ENCODE data around the gene SRP68. TPM values are rescaled to one million over a fixed set of nuclear protein-coding genes. Genes with fewer than 3 reads are reported as not detected.

SRP68 gene
- total RNA-seq, 1 experiment from 2014 or later: 113 TPM

DNA sequence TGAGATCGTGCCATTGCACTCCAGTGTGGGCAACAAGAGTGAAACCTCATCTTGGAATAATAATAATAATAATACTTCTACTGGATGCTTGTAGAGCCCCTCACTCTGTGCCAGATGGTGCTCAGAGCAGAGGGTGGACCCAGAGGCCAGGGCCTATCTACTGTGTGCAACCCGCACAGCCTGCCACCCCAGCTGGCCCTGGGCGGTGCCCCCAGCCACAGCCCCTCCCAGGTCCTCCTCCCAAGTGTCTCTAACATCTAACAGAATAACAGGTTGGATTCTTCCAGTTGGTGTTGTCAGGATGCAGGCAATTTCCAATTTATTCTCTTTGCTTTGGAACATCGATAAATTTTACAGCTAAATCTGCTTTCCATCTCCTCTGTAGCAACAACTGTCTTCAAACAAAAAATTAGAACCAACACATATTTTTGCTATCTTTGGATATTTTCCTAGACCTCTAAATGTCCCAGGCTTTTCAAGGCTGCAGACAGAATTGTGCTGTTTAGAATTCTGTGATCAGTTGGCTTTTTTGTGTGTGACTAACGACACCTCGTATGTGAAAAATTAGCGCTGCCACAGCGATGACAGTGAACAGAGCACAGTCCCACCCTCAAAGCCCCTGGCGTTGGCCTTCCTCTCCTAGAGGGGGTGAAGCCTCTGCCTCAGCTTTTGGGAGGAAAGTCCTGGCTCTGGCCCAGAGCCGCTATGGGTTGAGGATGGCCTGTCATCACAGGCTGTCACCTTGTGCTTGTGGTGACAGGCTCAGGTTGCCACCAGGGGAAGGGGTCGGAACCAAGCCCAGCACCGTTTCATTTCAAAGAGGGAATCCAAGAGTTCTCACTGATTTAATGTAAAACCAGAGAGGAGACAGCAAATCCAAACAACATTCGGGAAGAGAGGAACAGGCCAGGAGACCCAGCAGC is 37.6 kb downstream of the SRP68 start:
- H3K27ac Mint-ChIP-seq (ENCODE audit: unreplicated experiment): no peak overlapping the region
- Histone ChIP-seq H3K27me3 (replicated peaks; ENCODE audit: control insufficient read depth, insufficient read depth, low read length) (no peaks in the 10 kb centered on the region), H3K4me1 (peaks cover 4% of the 10 kb centered on the region), H3K9me3 (peaks cover 3% of the 10 kb centered on the region), H3K36me3 (ENCODE audit: control insufficient read depth, insufficient read depth, low read length) (peaks cover 2% of the 10 kb centered on the region; the same call in 1 of the 2 replicates), H3K4me3 (ENCODE audit: low read depth, low read length) (no peak overlapping the region)
- ChIA-PET CTCF (interaction anchor here (1.4 kb wide), 1 partner anchor 107 kb away, joined by 3 read pairs; no protein-coding TSS in a partner anchor), POLR2A (no interaction called here)
- DNase-seq: no peak
- TF ChIP-seq, protein P1, sequence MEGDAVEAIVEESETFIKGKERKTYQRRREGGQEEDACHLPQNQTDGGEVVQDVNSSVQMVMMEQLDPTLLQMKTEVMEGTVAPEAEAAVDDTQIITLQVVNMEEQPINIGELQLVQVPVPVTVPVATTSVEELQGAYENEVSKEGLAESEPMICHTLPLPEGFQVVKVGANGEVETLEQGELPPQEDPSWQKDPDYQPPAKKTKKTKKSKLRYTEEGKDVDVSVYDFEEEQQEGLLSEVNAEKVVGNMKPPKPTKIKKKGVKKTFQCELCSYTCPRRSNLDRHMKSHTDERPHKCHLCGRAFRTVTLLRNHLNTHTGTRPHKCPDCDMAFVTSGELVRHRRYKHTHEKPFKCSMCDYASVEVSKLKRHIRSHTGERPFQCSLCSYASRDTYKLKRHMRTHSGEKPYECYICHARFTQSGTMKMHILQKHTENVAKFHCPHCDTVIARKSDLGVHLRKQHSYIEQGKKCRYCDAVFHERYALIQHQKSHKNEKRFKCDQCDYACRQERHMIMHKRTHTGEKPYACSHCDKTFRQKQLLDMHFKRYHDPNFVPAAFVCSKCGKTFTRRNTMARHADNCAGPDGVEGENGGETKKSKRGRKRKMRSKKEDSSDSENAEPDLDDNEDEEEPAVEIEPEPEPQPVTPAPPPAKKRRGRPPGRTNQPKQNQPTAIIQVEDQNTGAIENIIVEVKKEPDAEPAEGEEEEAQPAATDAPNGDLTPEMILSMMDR (IDR thresholded peaks at IDR 0.05; ENCODE audit: insufficient read depth in 1 of 2, low read depth in 1 of 2, low read length in 1 of 2, severe bottlenecking in 1 of 2, unreplicated experiment in 1 of 2): no peak
- H3K9me3 Mint-ChIP-seq (ENCODE audit: unreplicated experiment): no peaks in the 10 kb centered on the region
- H3K4me1 Mint-ChIP-seq (ENCODE audit: low read depth, unreplicated experiment): peaks cover 3% of the 10 kb centered on the region
- H3K36me3 Mint-ChIP-seq (ENCODE audit: insufficient read depth, unreplicated experiment): peaks cover 19% of the 10 kb centered on the region
- intact Hi-C loops (cut with micrococcal nuclease; ENCODE audit: unreplicated experiment): no loop called here
- BruUV-seq (replicated peaks): no TSS peak
- no peak overlapping the region for H3K4me3 Mint-ChIP-seq (ENCODE audit: unreplicated experiment)
- no peaks in the 10 kb centered on the region for H3K27me3 Mint-ChIP-seq (ENCODE audit: insufficient read depth, unreplicated experiment)

DNA sequence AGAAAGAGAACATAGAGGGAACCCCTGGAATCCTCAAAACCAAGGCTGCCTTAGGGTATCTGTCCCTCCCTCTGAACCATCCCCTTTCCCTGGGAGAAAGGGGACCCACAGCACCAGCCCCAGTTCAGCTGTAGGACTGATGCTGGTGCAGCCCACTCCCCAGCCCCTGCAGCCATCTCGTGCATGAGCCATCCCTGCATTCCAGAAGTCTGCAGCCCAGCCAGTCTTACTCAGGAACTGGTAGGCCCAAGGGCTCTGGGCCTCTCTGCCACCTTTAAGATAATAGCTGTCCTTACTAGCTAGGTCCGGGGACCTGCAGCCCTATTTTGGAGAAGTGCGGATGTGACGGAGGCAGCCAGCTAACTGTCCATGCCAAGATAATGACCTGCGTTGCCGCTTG is 39.2 kb downstream of the SRP68 start:
- Mint-ChIP-seq H3K9me3 (ENCODE audit: unreplicated experiment) (no peaks in the 10 kb centered on the region), H3K4me3 (ENCODE audit: unreplicated experiment) (no peak overlapping the region), H3K36me3 (ENCODE audit: insufficient read depth, unreplicated experiment) (peaks cover 11% of the 10 kb centered on the region), H3K4me1 (ENCODE audit: low read depth, unreplicated experiment) (peaks cover 10% of the 10 kb centered on the region), H3K27ac (ENCODE audit: unreplicated experiment) (no peak overlapping the region), H3K27me3 (ENCODE audit: insufficient read depth, unreplicated experiment) (no peaks in the 10 kb centered on the region)
- TF ChIP-seq, protein P1 (IDR thresholded peaks at IDR 0.05; ENCODE audit: insufficient read depth in 1 of 2, low read depth in 1 of 2, low read length in 1 of 2, severe bottlenecking in 1 of 2, unreplicated experiment in 1 of 2): no peak
- peaks cover 3% of the 10 kb centered on the region for H3K9me3 ChIP-seq
- POLR2A ChIA-PET: no interaction called here
- CTCF ChIA-PET: no interaction called here
- no peaks in the 10 kb centered on the region for H3K27me3 ChIP-seq (replicated peaks; ENCODE audit: control insufficient read depth, insufficient read depth, low read length)
- no peak overlapping the region for H3K4me3 ChIP-seq (ENCODE audit: low read depth, low read length)
- BruUV-seq (replicated peaks): no TSS peak
- no peak for DNase-seq
- peaks cover 11% of the 10 kb centered on the region for H3K4me1 ChIP-seq
- intact Hi-C loops (cut with micrococcal nuclease; ENCODE audit: unreplicated experiment): no loop called here
- H3K36me3 ChIP-seq (ENCODE audit: control insufficient read depth, insufficient read depth, low read length): no peaks in the 10 kb centered on the region

- H3K36me3 Mint-ChIP-seq (ENCODE audit: insufficient read depth, unreplicated experiment): peaks cover 8% of the 10 kb centered on the region
Measured at GRCh38 chr17:76032780-76033108, 39.6 kb downstream of the SRP68 start.

More at GRCh38 chr17:76032780-76033108, 39.6 kb downstream of the SRP68 start:
- no peak overlapping the region for H3K4me3 Mint-ChIP-seq (ENCODE audit: unreplicated experiment)
- BruUV-seq (replicated peaks): no TSS peak
- H3K27ac Mint-ChIP-seq (ENCODE audit: unreplicated experiment): no peak overlapping the region
- ChIA-PET POLR2A (no interaction called here), CTCF (no interaction called here)
- no peaks in the 10 kb centered on the region for H3K9me3 Mint-ChIP-seq (ENCODE audit: unreplicated experiment)
- no peaks in the 10 kb centered on the region for H3K27me3 Mint-ChIP-seq (ENCODE audit: insufficient read depth, unreplicated experiment)
- Histone ChIP-seq H3K9me3 (peaks cover 3% of the 10 kb centered on the region), H3K4me1 (peaks cover 11% of the 10 kb centered on the region), H3K27me3 (replicated peaks; ENCODE audit: control insufficient read depth, insufficient read depth, low read length) (no peaks in the 10 kb centered on the region), H3K36me3 (ENCODE audit: control insufficient read depth, insufficient read depth, low read length) (no peaks in the 10 kb centered on the region), H3K4me3 (ENCODE audit: low read depth, low read length) (no peak overlapping the region)
- H3K4me1 Mint-ChIP-seq (ENCODE audit: low read depth, unreplicated experiment): peaks cover 10% of the 10 kb centered on the region
- TF ChIP-seq, protein P1 (IDR thresholded peaks at IDR 0.05; ENCODE audit: insufficient read depth in 1 of 2, low read depth in 1 of 2, low read length in 1 of 2, severe bottlenecking in 1 of 2, unreplicated experiment in 1 of 2): no peak
- intact Hi-C loops (cut with micrococcal nuclease; ENCODE audit: unreplicated experiment): no loop called here
- no peak for DNase-seq
